Nephron progenitor cell (in vitro differentiated cells): Measurements from ENCODE around the gene FSD1.

Source experiments
- DNase-seq: peaks from one replicate; pipeline ENCODE4 v3.0.0; 2021
- H3K27ac Mint-ChIP-seq: 2 replicates; pipeline ENCODE4 v1.8.0; 2021; ENCODE audit warnings: mild to moderate bottlenecking, moderate library complexity, mixed read lengths
- H3K27me3 Mint-ChIP-seq: 2 replicates; pipeline ENCODE4 v1.8.0; 2021; ENCODE audit warnings: mild to moderate bottlenecking, low read depth, mixed read lengths; ENCODE audit not compliant: poor library complexity
- H3K36me3 Mint-ChIP-seq: 2 replicates; pipeline ENCODE4 v1.8.0; 2021; ENCODE audit warnings: low read depth, mixed read lengths
- H3K4me1 Mint-ChIP-seq: 2 replicates; pipeline ENCODE4 v1.8.0; 2021; ENCODE audit warnings: mixed read lengths
- H3K4me3 Mint-ChIP-seq: 2 replicates; pipeline ENCODE4 v1.8.0; 2021; ENCODE audit warnings: mild to moderate bottlenecking, moderate library complexity, mixed read lengths
- H3K9me3 Mint-ChIP-seq: 2 replicates; pipeline ENCODE4 v1.8.0; 2021; ENCODE audit warnings: mild to moderate bottlenecking, moderate library complexity, mixed read lengths
- TF ChIP-seq, protein P1 (sequence below): fragments of 200-600 bp; sonication (generic); IDR thresholded peaks from 2 replicates; pipeline ENCODE4 v1.5.0; 2021; ENCODE audit warnings: antibody characterized with exemption

The FSD1 gene

DNA sequence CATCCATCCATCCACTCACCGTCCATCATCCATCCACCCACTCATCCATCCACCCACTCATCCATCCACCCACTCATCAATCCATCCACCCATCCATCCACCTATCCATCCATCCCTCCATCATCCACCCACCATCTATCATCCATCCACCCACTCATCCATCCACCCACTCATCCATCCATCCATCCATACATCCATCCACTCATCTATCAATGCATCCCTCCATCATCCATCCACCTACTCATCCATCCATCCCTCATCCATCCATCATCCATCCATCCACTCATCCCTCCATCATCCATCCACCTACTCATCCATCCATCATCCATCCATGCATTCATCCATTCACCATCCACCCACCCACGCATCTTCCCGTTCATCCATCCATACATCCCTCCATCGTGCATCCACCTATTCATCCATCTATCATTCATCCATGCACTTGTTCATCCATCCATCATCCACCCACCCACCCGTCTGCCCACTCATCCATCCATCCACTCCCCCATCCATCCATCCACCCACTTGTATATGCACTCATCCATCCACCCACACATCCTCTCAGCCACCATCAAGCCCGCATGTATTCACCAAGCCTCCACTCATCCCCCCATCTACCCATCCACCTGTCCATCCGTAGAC is 30.7 kb downstream of the FSD1 start:
- H3K36me3 Mint-ChIP-seq: peaks cover 22% of the 10 kb centered on the region
- DNase-seq: no peak
- no peaks in the 10 kb centered on the region for H3K9me3 Mint-ChIP-seq
- peaks cover 20% of the 10 kb centered on the region for H3K4me1 Mint-ChIP-seq
- no peak overlapping the region for H3K4me3 Mint-ChIP-seq
- TF ChIP-seq, protein P1, sequence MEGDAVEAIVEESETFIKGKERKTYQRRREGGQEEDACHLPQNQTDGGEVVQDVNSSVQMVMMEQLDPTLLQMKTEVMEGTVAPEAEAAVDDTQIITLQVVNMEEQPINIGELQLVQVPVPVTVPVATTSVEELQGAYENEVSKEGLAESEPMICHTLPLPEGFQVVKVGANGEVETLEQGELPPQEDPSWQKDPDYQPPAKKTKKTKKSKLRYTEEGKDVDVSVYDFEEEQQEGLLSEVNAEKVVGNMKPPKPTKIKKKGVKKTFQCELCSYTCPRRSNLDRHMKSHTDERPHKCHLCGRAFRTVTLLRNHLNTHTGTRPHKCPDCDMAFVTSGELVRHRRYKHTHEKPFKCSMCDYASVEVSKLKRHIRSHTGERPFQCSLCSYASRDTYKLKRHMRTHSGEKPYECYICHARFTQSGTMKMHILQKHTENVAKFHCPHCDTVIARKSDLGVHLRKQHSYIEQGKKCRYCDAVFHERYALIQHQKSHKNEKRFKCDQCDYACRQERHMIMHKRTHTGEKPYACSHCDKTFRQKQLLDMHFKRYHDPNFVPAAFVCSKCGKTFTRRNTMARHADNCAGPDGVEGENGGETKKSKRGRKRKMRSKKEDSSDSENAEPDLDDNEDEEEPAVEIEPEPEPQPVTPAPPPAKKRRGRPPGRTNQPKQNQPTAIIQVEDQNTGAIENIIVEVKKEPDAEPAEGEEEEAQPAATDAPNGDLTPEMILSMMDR: no peak
- no peak overlapping the region for H3K27ac Mint-ChIP-seq
- peaks cover 14% of the 10 kb centered on the region for H3K27me3 Mint-ChIP-seq

DNA sequence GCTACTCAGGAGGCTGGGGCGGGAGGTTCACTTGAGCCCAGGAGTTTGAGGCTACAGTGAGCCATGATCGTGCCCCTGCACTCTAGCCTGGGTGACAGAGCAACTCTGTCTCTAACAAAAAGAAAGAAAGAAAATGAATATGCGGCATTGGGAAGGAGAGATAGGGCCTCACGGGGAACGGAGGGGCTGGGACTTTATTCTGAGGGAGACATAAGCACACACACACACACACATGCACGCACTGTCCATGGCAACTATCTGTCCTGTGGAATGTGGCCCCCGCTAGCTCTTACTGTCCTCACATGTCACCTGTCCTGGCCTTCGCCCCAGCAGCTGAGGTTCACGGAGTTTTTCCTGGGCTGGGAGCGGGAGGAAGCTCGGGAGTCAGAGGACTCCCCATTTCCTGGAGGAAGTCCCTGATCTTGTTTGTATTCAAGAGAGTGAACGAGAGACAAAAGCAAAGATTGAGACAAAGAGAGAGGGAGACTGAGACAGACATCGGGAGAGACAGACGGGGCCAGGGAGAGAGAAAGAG is 33.6 kb downstream of the FSD1 start:
- peaks cover 22% of the 10 kb centered on the region for H3K36me3 Mint-ChIP-seq
- peak overlapping the region; percentile 76 for H3K4me3 Mint-ChIP-seq
- TF ChIP-seq, protein P1: no peak
- peaks cover 41% of the 10 kb centered on the region for H3K4me1 Mint-ChIP-seq
- DNase-seq: no peak
- no peaks in the 10 kb centered on the region for H3K9me3 Mint-ChIP-seq
- H3K27me3 Mint-ChIP-seq: peaks cover 14% of the 10 kb centered on the region
- peak overlapping the region; percentile 70 for H3K27ac Mint-ChIP-seq

DNA sequence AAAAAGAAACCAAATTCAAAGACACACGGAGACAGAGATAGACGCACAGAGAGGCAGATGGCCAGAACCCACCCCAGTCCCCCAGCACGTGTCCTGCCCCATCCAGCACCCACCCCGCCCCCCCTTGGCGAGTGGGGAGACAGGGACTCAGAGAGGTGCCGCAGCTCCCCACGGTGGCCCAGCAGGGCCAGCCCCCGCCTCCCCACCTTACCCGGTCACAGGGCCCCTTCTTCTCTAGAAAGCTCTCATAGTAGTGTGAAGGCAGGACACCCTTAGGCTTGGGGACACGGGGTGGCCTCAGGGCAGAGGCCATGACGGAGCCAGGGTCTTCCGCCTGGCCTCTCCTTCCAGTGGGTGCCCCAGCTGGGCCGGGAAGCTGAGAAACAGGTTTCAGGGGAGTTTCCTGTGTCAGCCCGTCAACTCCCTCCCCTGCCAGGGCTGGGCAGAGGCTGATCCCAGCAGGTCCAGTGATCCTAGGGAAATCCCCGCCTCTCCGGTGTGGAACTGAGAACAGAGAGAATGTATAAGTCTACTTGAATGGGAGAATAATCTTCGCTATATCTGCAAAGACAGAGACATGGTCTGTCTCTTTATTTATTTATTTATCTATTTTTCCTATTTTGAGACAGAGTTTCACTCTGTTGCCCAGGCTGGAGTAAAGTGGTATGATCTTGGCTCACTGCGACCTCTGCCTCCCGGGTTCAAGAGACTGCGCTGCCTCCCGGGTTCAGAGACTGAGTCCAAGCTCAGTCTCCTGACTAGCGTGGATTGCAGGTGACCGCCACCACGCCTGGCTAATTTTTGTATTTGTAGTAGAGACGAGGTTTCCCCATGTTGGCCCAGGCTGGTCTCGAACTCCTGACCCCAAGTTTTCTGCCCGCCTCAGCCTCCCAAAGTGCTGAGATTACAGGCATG is 34.3 kb downstream of the FSD1 start, which contains the start of gene STAP2:
TSS of gene STAP2 (minus strand) at position 387 of the 915 bp plus-strand sequence. CDS start at position 313, 74 bp downstream.
- DNase-seq: no peak
- Mint-ChIP-seq H3K27ac (peak within 1 kb of the TSS; percentile 80), H3K4me3 (peak within 1 kb of the TSS; percentile 76), H3K36me3 (peaks cover 22% of the 10 kb centered on the region), H3K9me3 (no peaks in the 10 kb centered on the region), H3K27me3 (peaks cover 14% of the 10 kb centered on the region), H3K4me1 (peaks cover 41% of the 10 kb centered on the region)
- TF ChIP-seq, protein P1: no peak

DNA sequence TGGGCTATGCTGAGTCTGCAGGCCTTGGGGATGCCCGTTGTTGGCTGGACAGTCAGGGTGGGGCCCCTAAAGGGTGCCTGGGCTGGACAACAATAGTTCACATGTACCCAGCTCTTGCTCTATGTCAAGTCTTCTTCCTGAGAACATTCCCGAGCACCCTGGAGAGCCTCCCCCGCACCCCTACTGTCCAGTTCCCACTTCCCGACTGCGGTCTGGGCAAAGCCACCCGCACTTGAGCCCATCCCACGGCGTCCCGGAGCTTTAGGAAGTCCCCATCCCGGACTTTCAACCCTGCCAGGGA is 37.9 kb downstream of the FSD1 start:
- H3K27me3 Mint-ChIP-seq: peaks cover 4% of the 10 kb centered on the region
- peak overlapping the region; percentile 96 for H3K27ac Mint-ChIP-seq
- peak overlapping the region; percentile 85 for H3K4me3 Mint-ChIP-seq
- TF ChIP-seq, protein P1: no peak
- peaks cover 18% of the 10 kb centered on the region for H3K36me3 Mint-ChIP-seq
- no peaks in the 10 kb centered on the region for H3K9me3 Mint-ChIP-seq
- H3K4me1 Mint-ChIP-seq: peaks cover 41% of the 10 kb centered on the region
- no peak for DNase-seq

DNA sequence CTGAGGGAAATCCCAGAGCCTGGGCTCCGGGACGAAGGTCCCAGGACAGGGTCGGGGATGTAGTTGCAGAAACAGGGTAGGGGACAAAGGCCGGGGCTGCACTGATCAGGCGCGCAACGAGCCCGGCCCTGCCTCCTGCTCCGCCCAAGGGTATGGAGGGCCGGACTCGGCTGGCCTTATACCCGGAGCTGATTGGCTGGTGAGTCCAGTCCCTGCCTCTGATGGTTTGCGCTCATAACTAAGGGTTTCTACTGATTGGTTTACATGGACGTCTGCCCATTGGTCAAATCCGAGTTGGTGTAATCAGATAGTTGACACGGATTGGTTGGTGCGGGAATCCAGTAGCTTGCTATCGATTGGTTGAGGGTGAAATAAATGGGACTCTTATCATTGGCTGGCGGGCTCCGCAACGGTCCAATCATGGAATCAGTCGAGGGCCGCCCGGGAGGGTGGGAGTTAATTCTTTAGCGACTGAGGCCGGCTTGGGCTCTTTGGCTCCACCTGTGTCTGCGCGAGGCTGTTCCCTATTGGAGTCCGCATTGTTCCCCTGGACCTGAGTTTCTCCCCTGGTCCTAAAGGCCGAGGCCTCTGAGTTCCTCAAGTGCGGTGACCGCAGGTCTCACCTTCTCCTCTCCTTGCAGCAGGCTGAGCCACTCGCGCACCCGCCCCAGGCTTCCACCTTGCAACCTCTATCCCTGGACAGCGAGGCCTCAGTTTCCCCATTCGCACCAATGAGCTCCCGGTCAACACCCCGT is 38.4 kb downstream of the FSD1 start:
- Mint-ChIP-seq H3K4me3 (peak overlapping the region; percentile 85), H3K27ac (peak overlapping the region; percentile 96), H3K9me3 (no peaks in the 10 kb centered on the region), H3K4me1 (peaks cover 38% of the 10 kb centered on the region), H3K36me3 (peaks cover 23% of the 10 kb centered on the region), H3K27me3 (peaks cover 4% of the 10 kb centered on the region)
- TF ChIP-seq, protein P1: peak; percentile 16
- peak; percentile 92 for DNase-seq
